K562 (cell line): ENCODE results near the gene ISYNA1. TPM values are rescaled to one million over a fixed set of nuclear protein-coding genes. Genes with fewer than 3 reads are reported as not detected.

Source experiments
- BCL6 ChIP-seq: fragments of 250-450 bp; sonication (Bioruptor Pico); IDR thresholded peaks from 2 replicates; pipeline ENCODE4 v1.4.0; 2020
- CBFB ChIP-seq: sonication (generic); formaldehyde crosslinking; IDR thresholded peaks from 2 replicates; pipeline ENCODE4 v1.4.0; 2020; ENCODE audit warnings: mild to moderate bottlenecking, missing genetic modification reagents
- CSDE1 ChIP-seq, 2 experiments: fragments of 450-650 bp; IDR thresholded peaks; 2 replicates each; pipeline ENCODE4 v1.6.1; 2016; ENCODE audit warnings: mild to moderate bottlenecking in 1 of 2
- FOXA1 ChIP-seq: fragments of 450-650 bp; IDR thresholded peaks from 2 replicates; pipeline ENCODE4 v1.6.1; 2016; ENCODE audit warnings: mild to moderate bottlenecking, borderline replicate concordance
- HDAC1 ChIP-seq, 2 experiments: fragments of 450-650 bp; IDR thresholded peaks; 2 replicates each; pipeline ENCODE4 v1.6.1; 2016 to 2017; ENCODE audit warnings: inconsistent platforms in 1 of 2, mild to moderate bottlenecking in 1 of 2, moderate library complexity in 1 of 2
- HOMEZ ChIP-seq: fragments of 250-450 bp; sonication (Bioruptor Pico); IDR thresholded peaks from 2 replicates; pipeline ENCODE4 v1.4.0; 2020; ENCODE audit warnings: mild to moderate bottlenecking, moderate library complexity
- JUND ChIP-seq, 2 experiments: IDR thresholded peaks; 2 replicates in 1 of 2; 3 replicates in 1 of 2; pipeline ENCODE4 v1.6.1; 2011; ENCODE audit warnings: borderline replicate concordance in 2 of 2, low read depth in 2 of 2, low read length in 2 of 2, improper control_type of control experiment in 1 of 2, missing biosample characterization in 1 of 2, missing genetic modification characterization in 1 of 2, missing genetic modification reagents in 1 of 2
- KDM4B ChIP-seq, 2 experiments: fragments of 450-650 bp in 1 of 2; sonication (generic) in 1 of 2; IDR thresholded peaks; 2 replicates each; pipeline ENCODE4 v1.6.1; 2016 to 2017; ENCODE audit warnings: borderline replicate concordance in 2 of 2, antibody characterized with exemption in 1 of 2, low read depth in 1 of 2, mild to moderate bottlenecking in 1 of 2
- MAFG ChIP-seq: fragments of 450-650 bp; conservative IDR thresholded peaks from 2 replicates; pipeline ENCODE4 v1.6.1; 2016; ENCODE audit warnings: missing genetic modification characterization, missing compliant biosample characterization
- MTA2 ChIP-seq: fragments of 450-650 bp; IDR thresholded peaks from 2 replicates; pipeline ENCODE4 v1.6.1; 2016; ENCODE audit warnings: low read depth
- RBM34 ChIP-seq: fragments of 200-400 bp; formaldehyde crosslinking; IDR thresholded peaks from 2 replicates; pipeline ENCODE4 v1.6.1; 2018; ENCODE audit warnings: low read length, borderline replicate concordance; ENCODE audit not compliant: insufficient read depth
- THRA ChIP-seq: fragments of 450-650 bp; IDR thresholded peaks from 2 replicates; pipeline ENCODE4 v1.6.1; 2017; ENCODE audit warnings: mild to moderate bottlenecking, moderate library complexity
- TRIM25 ChIP-seq: fragments of 450-650 bp; IDR thresholded peaks from 2 replicates; pipeline ENCODE4 v1.7.0; 2016; ENCODE audit warnings: borderline replicate concordance
- ZHX1 ChIP-seq: fragments of 150-350 bp; conservative IDR thresholded peaks from 2 replicates; pipeline ENCODE4 v1.6.1; 2014; ENCODE audit warnings: low read length
- ZNF124 ChIP-seq: sonication (generic); formaldehyde crosslinking; IDR thresholded peaks from 2 replicates; pipeline ENCODE4 v1.8.1; 2022; ENCODE audit warnings: missing genetic modification reagents
- ZNF133 ChIP-seq: fragments of 250-450 bp; sonication (Bioruptor Pico); IDR thresholded peaks from 2 replicates; pipeline ENCODE4 v1.4.0; 2020; ENCODE audit warnings: mild to moderate bottlenecking
- ZNF165 ChIP-seq: fragments of 250-450 bp; sonication (Bioruptor Pico); IDR thresholded peaks from 2 replicates; pipeline ENCODE4 v1.4.0; 2020; ENCODE audit warnings: borderline replicate concordance
- ZNF436 ChIP-seq: fragments of 250-450, 450-650 bp; sonication (Bioruptor Pico); formaldehyde crosslinking; IDR thresholded peaks from 2 replicates; pipeline ENCODE4 v1.7.0; 2020; ENCODE audit warnings: mild to moderate bottlenecking
- ZNF583 ChIP-seq: fragments of 250-450 bp; sonication (Bioruptor Pico); IDR thresholded peaks from 2 replicates; pipeline ENCODE4 v1.4.0; 2020
- polyA plus RNA-seq, 8 experiments: library from polyadenylated mRNA; depleted of rRNA in 4 of 8; stranded (reverse) in 5 of 8; unstranded in 3 of 8; fragments of >200 nt; fragmentation: Nextera tagmentation in 2 of 8; fragmentation: Illumina TruSeq in 1 of 8; extraction: Ambion mirVana in 2 of 8; extraction: Trizol in 1 of 8; gene quantifications; 2 replicates each; pipeline versions ENCODE4 v1.2.1 to v1.2.3, GENCODE V29; 2011 to 2014; ENCODE audit warnings: inconsistent platforms in 1 of 8, missing spikeins in 1 of 8
- total RNA-seq, 7 experiments: library from RNA; depleted of rRNA in 6 of 7; stranded (reverse); fragments of >200 nt in 6 of 7; fragmentation: Illumina TruSeq in 2 of 7; extraction: Trizol in 2 of 7; gene quantifications; 2 replicates each; pipeline versions ENCODE4 v1.2.1 to v1.2.3, GENCODE V29; 2011 to 2021; ENCODE audit warnings: low replicate concordance in 1 of 7

The ISYNA1 gene
- total and polyA plus RNA-seq, 9 of the 15 experiments (the other 6 are each of a cell fraction or from before 2014, with no cell fraction given), result 21.8 to 460 (median 93.2) TPM

- TF ChIP-seq ZHX1 (0 out of 2 replicates have a peak, but pooled peaks have one; percentile 66), ZNF133 (CRISPR knock-in tag) (peak; percentile 31; the same call in 1 of the 2 replicates), BCL6 (CRISPR knock-in tag) (peak; percentile 48; the same call in 1 of the 2 replicates), HDAC1 (IDR thresholded peaks at IDR 0.05) (peak; percentile 56 to 89; a peak in 2 of 4 replicates), TRIM25 (no peak), ZNF583 (peak; percentile 91), FOXA1 (no peak), KDM4B (IDR thresholded peaks at IDR 0.05; ENCODE audit: borderline replicate concordance in 2 of 2, low read depth in 1 of 2) (0 out of 4 replicates have a peak, but pooled peaks of 1 of the 2 experiments have one; percentile 79), MTA2 (peak; percentile 51; the same call in 1 of the 2 replicates), RBM34 (no peak), ZNF436 (CRISPR knock-in tag) (no peak), MAFG (no peak), ZNF165 (CRISPR knock-in tag) (peak; percentile 83; the same call in 1 of the 2 replicates), JUND (IDR thresholded peaks at IDR 0.05; ENCODE audit: borderline replicate concordance, low read depth, low read length) (no peak), JUND (tag; IDR thresholded peaks at IDR 0.05; ENCODE audit: borderline replicate concordance, low read depth, low read length) (peak; percentile 44; the same call in 1 of the 3 replicates), ZNF124 (no peak), THRA (no peak), CSDE1 (IDR thresholded peaks at IDR 0.05) (no peak), CBFB (CRISPR knock-in tag) (no peak), HOMEZ (peak; percentile 82)
Observed at GRCh38 chr19:18415178-18415867, 22.6 kb downstream of the ISYNA1 start (continued).
